HepG2 (cell line): ENCODE results near the gene NOL12. TPM values are rescaled to one million over a fixed set of nuclear protein-coding genes. Genes with fewer than 3 reads are reported as not detected.

ENCODE experiments used
- ADNP ChIP-seq: sonication (generic); formaldehyde crosslinking; IDR thresholded peaks from 2 replicates; pipeline ENCODE4 v1.4.0; 2020; ENCODE audit warnings: missing genetic modification reagents
- HNRNPL ChIP-seq: fragments of 200-400 bp; formaldehyde crosslinking; IDR thresholded peaks from 2 replicates; pipeline ENCODE4 v1.6.1; 2017; ENCODE audit warnings: mild to moderate bottlenecking, low read depth, low read length
- MEIS1 ChIP-seq: sonication (generic); formaldehyde crosslinking; IDR thresholded peaks from 2 replicates; pipeline ENCODE4 v1.9.0; 2021; ENCODE audit warnings: mild to moderate bottlenecking, missing genetic modification reagents, moderate library complexity, borderline replicate concordance
- NR2F2 ChIP-seq: IDR thresholded peaks from 2 replicates; pipeline ENCODE4 v1.6.1; 2012; ENCODE audit warnings: low read depth, inconsistent platforms, borderline replicate concordance
- SOX13 ChIP-seq, 3 experiments: fragments of 450-650 bp in 1 of 3; sonication (generic) in 1 of 3; formaldehyde crosslinking in 1 of 3; IDR thresholded peaks in 2 of 3; conservative IDR thresholded peaks in 1 of 3; 2 replicates each; pipeline versions ENCODE4 v1.5.0 to v1.6.1; 2016 to 2020; ENCODE audit warnings: antibody characterized with exemption in 1 of 3, mild to moderate bottlenecking in 1 of 3, missing compliant biosample characterization in 1 of 3, missing genetic modification reagents in 1 of 3, moderate library complexity in 1 of 3
- XRCC5 ChIP-seq: fragments of 200-400 bp; formaldehyde crosslinking; optimal IDR thresholded peaks from 2 replicates; pipeline ENCODE3; 2017; ENCODE audit warnings: mild to moderate bottlenecking, low read length
- ZBTB37 ChIP-seq: sonication (generic); formaldehyde crosslinking; IDR thresholded peaks from 2 replicates; pipeline ENCODE4 v1.4.0; 2020; ENCODE audit warnings: mild to moderate bottlenecking, missing genetic modification reagents
- ZEB1 ChIP-seq: IDR thresholded peaks from 2 replicates; pipeline ENCODE4 v1.6.1; 2012; ENCODE audit warnings: mild to moderate bottlenecking, low read depth, inconsistent platforms; ENCODE audit not compliant: insufficient replicate concordance
- ZNF431 ChIP-seq: sonication (generic); formaldehyde crosslinking; IDR thresholded peaks from 2 replicates; pipeline ENCODE4 v1.9.0; 2022; ENCODE audit warnings: missing genetic modification reagents, low read depth, mild to moderate bottlenecking, borderline replicate concordance
- ZNF564 ChIP-seq: sonication (generic); formaldehyde crosslinking; IDR thresholded peaks from 2 replicates; pipeline ENCODE4 v1.8.1; 2023; ENCODE audit warnings: mild to moderate bottlenecking, missing genetic modification reagents
- ZNF780A ChIP-seq: sonication (generic); formaldehyde crosslinking; IDR thresholded peaks from 2 replicates; pipeline ENCODE4 v1.8.0; 2022; ENCODE audit warnings: mild to moderate bottlenecking, missing genetic modification reagents, moderate library complexity
- polyA plus RNA-seq, 8 experiments: library from polyadenylated mRNA; depleted of rRNA in 3 of 8; stranded (reverse) in 7 of 8; unstranded in 1 of 8; fragments of >200 nt; fragmentation: Illumina TruSeq in 4 of 8; extraction: Trizol in 4 of 8; gene quantifications; 2 replicates each; pipeline versions ENCODE4 v1.2.1 to v1.2.3, GENCODE V29; 2011 to 2016; ENCODE audit warnings: low read depth in 4 of 8, missing spikeins in 1 of 8, mixed read lengths in 1 of 8; ENCODE audit not compliant: insufficient read depth in 1 of 8
- total RNA-seq, 5 experiments: library from RNA; depleted of rRNA; stranded (reverse); fragments of >200 nt; fragmentation: Illumina TruSeq; extraction: Trizol; gene quantifications; 2 replicates each; pipeline ENCODE4 v1.2.3, GENCODE V29; 2016; ENCODE audit warnings: low read depth in 1 of 5

NOL12 gene
- total and polyA plus RNA-seq, 2 of the 13 experiments (the other 11 are each of a cell fraction or from before 2014, with no cell fraction given) = 14.3 to 31.4 TPM

GRCh38 chr22:37664249-37665101 is 21.7 kb upstream of the NOL12 start (continued):
- TF ChIP-seq ZNF780A (CRISPR knock-in tag) (0 out of 2 replicates have a peak, but pooled peaks have one; percentile 33), ZEB1 (no peak), NR2F2 (no peak), ZNF431 (CRISPR knock-in tag) (no peak), MEIS1 (no peak), ADNP (CRISPR knock-in tag) (0 out of 2 replicates have a peak, but pooled peaks have one; percentile 50), HNRNPL (0 out of 2 replicates have a peak, but pooled peaks have one; percentile 42), ZNF564 (CRISPR knock-in tag) (no peak), ZBTB37 (peak; percentile 69; the same call in 1 of the 2 replicates), XRCC5 (peak; percentile 15), SOX13 (IDR thresholded peaks at IDR 0.05) (no peak), SOX13 (CRISPR knock-in tag; conservative IDR thresholded peaks at IDR 0.05 in 1 of 2, IDR thresholded peaks at IDR 0.05 in 1 of 2) (peak in 1 of 2 experiments; percentile 32; a peak in 1 of 4 replicates)
- TF ChIP-seq, all 625 proteins: peak for 25
